GM23338 (cell line): Measurements from ENCODE around the gene DCAF11. TPM values are rescaled to one million over a fixed set of nuclear protein-coding genes. Genes with fewer than 3 reads are reported as not detected.

Experiments used
- ATAC-seq: fragments of 200-7000 bp; cut with Tn5 transposase; 3 replicates; pipeline ENCODE4 v1.9.1; 2020
- DNase-seq: peaks from one replicate; pipeline ENCODE4 v3.0.0-alpha.2; 2015; ENCODE audit warnings: low spot score
- H2AFZ ChIP-seq: fragments of 200-600 bp; sonication (generic); 2 replicates; pipeline ENCODE4 v1.8.0; 2016; ENCODE audit warnings: antibody characterized with exemption, mild to moderate bottlenecking, moderate library complexity
- H3F3A ChIP-seq: fragments of 200-600 bp; sonication (generic); replicated peaks from 2 replicates; pipeline ENCODE4 v1.8.0; 2017; ENCODE audit warnings: antibody characterized with exemption, mixed run types, low read depth
- H3K27ac ChIP-seq: fragments of 200-600 bp; sonication (generic); 2 replicates; pipeline ENCODE4 v1.6.1; 2016; ENCODE audit warnings: low read depth
- H3K27me3 ChIP-seq: fragments of 200-600 bp; sonication (generic); 2 replicates; pipeline ENCODE4 v1.8.0; 2016; ENCODE audit warnings: mild to moderate bottlenecking, mixed run types, moderate library complexity; ENCODE audit not compliant: insufficient read depth
- H3K36me3 ChIP-seq: fragments of 200-600 bp; sonication (generic); 2 replicates; pipeline ENCODE4 v1.8.0; 2016; ENCODE audit warnings: mild to moderate bottlenecking; ENCODE audit not compliant: insufficient read depth
- H3K4me1 ChIP-seq: fragments of 200-600 bp; sonication (generic); 2 replicates; pipeline ENCODE4 v1.8.0; 2016; ENCODE audit warnings: mild to moderate bottlenecking, moderate library complexity; ENCODE audit not compliant: insufficient read depth
- H3K4me2 ChIP-seq: fragments of 200-600 bp; sonication (generic); 2 replicates; pipeline ENCODE4 v1.7.1; 2017; ENCODE audit warnings: mixed run types
- H3K4me3 ChIP-seq: fragments of 200-600 bp; sonication (generic); 2 replicates; pipeline ENCODE4 v1.6.1; 2016; ENCODE audit warnings: mixed run types
- H3K79me2 ChIP-seq: fragments of 200-600 bp; sonication (generic); replicated peaks from 2 replicates; pipeline ENCODE4 v1.8.0; 2017; ENCODE audit warnings: mild to moderate bottlenecking; ENCODE audit not compliant: insufficient read depth
- H3K9me2 ChIP-seq: fragments of 200-600 bp; sonication (generic); 2 replicates; pipeline ENCODE4 v1.8.0; 2017; ENCODE audit not compliant: insufficient read depth
- H4K20me1 ChIP-seq: fragments of 200-600 bp; sonication (generic); replicated peaks from 2 replicates; pipeline ENCODE4 v1.8.0; 2017; ENCODE audit warnings: mild to moderate bottlenecking; ENCODE audit not compliant: insufficient read depth
- H3K27ac Mint-ChIP-seq: 2 replicates; pipeline ENCODE4 v1.8.0; 2020; ENCODE audit warnings: inconsistent platforms, mild to moderate bottlenecking, moderate library complexity, mixed read lengths
- H3K27me3 Mint-ChIP-seq: 3 replicates; pipeline ENCODE4 v1.8.0; 2022; ENCODE audit warnings: low read depth, mild to moderate bottlenecking, moderate library complexity, mixed read lengths, inconsistent platforms; ENCODE audit not compliant: insufficient read depth, poor library complexity
- H3K36me3 Mint-ChIP-seq: 3 replicates; pipeline ENCODE4 v1.8.0; 2021; ENCODE audit warnings: low read depth, mild to moderate bottlenecking, inconsistent platforms, moderate library complexity, mixed read lengths
- H3K4me1 Mint-ChIP-seq: 3 replicates; pipeline ENCODE4 v1.8.0; 2020; ENCODE audit warnings: mild to moderate bottlenecking, inconsistent platforms, mixed read lengths
- H3K4me3 Mint-ChIP-seq: 3 replicates; pipeline ENCODE4 v1.8.0; 2021; ENCODE audit warnings: moderate library complexity, mild to moderate bottlenecking, inconsistent platforms, mixed read lengths
- H3K9me3 Mint-ChIP-seq: 3 replicates; pipeline ENCODE4 v1.8.0; 2020; ENCODE audit warnings: moderate library complexity, mild to moderate bottlenecking, inconsistent platforms, mixed read lengths
- EZH2 ChIP-seq: fragments of 200-600 bp; sonication (generic); IDR thresholded peaks from one replicate; pipeline ENCODE4 v1.8.0; 2017; ENCODE audit warnings: antibody characterized with exemption, mild to moderate bottlenecking, low read depth; ENCODE audit not compliant: unreplicated experiment
- EZH2phosphoT487 ChIP-seq: fragments of 200-600 bp; sonication (generic); IDR thresholded peaks from one replicate; pipeline ENCODE4 v1.8.1; 2018; ENCODE audit warnings: antibody characterized with exemption; ENCODE audit not compliant: unreplicated experiment
- JUNB ChIP-seq: IDR thresholded peaks from one replicate; pipeline ENCODE4 v1.6.1; 2016; ENCODE audit warnings: antibody characterized with exemption; ENCODE audit not compliant: unreplicated experiment
- POLR2AphosphoS5 ChIP-seq: IDR thresholded peaks from 2 replicates; pipeline ENCODE4 v1.6.1; 2016; ENCODE audit warnings: antibody characterized with exemption, low read depth
- STAT1 ChIP-seq: IDR thresholded peaks from one replicate; pipeline ENCODE4 v1.6.1; 2016; ENCODE audit warnings: antibody characterized with exemption; ENCODE audit not compliant: unreplicated experiment
- polyA plus RNA-seq: library from polyadenylated mRNA; unstranded; fragments of >200 nt; fragmentation: Nextera tagmentation; extraction: Ambion mirVana; gene quantifications from 2 replicates; pipeline ENCODE4 v1.2.1, GENCODE V29; 2016
- total RNA-seq: library from RNA; depleted of rRNA; stranded (reverse); fragments of >200 nt; shearing (Covaris generic); gene quantifications from 2 replicates; pipeline ENCODE4 v1.2.3, GENCODE V29; 2014
- TF ChIP-seq, protein P1 (sequence below): IDR thresholded peaks from 2 replicates; pipeline ENCODE4 v1.6.1; 2016; ENCODE audit warnings: antibody characterized with exemption
- TF ChIP-seq, protein P2 (sequence below), 2 experiments: fragments of 200-600 bp in 1 of 2; sonication (generic) in 1 of 2; conservative IDR thresholded peaks; 2 replicates each; pipeline versions ENCODE4 v1.5.1 to v1.6.1; 2016 to 2017; ENCODE audit warnings: antibody characterized with exemption in 2 of 2, low read depth in 2 of 2, mild to moderate bottlenecking in 2 of 2, moderate library complexity in 1 of 2
- TF ChIP-seq, protein P3 (sequence below): fragments of 250-450 bp; sonication (Bioruptor Pico); IDR thresholded peaks from 2 replicates; pipeline ENCODE4 v1.5.0; 2020; ENCODE audit warnings: mild to moderate bottlenecking, moderate library complexity

DCAF11 gene
- total and polyA plus RNA-seq, 2 experiments from 2014 or later = 18.6 to 93.2 TPM

DNA sequence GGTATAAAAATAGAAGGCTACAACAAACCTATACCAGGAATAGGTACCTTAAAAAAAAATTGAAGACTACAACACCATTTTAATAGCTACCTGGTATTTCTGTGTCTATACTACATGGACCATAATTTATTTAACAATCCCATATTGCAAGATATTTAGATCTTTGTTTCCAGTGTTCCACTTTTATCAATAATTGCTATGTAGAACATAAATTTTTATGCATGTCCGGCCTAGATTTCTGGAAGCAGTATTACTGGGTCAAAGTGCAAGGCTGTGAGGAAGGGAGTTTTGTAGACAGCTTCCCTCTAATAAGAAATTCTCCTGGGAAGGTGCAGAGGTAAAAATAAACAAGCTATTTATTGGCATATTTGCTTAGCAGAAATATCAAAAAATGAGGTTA is 4.1 kb upstream of the DCAF11 start:
- TF ChIP-seq POLR2AphosphoS5 (no peak), STAT1 (no peak)
- H3K4me3 ChIP-seq = no peak overlapping the region
- no peak overlapping the region for H3K4me3 Mint-ChIP-seq

DNA sequence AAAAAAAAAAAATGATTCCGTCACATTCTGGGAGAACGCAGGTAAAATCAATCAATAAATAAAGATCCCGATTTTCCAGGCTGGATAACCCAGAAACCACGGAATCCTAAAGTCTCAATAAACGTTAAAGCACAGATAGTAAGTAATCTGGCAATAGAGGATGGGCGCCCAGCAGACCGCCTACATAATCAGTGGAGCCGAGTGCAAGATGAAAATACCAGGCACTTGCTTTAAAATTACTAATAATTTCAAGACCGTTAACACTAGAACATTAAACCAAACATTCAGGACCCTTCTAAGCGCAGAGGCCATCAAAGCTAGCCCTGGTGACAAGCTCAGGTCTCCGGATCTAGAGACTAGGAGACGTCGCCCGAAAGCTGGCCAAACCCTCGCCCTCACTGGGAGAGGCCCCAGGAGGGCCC is 1.2 kb upstream of the DCAF11 start:
- Histone ChIP-seq H3K27ac (peak overlapping the region; percentile 94; the same call in 1 of the 2 replicates), H3K27me3 (no peaks in the 10 kb centered on the region), H2AFZ (peak overlapping the region; percentile 95), H3K4me2 (peak overlapping the region; percentile 96), H3F3A (peaks cover 6% of the 10 kb centered on the region; the same call in 1 of the 2 replicates), H4K20me1 (no peaks in the 10 kb centered on the region; the same call in none of the 2 replicates), H3K4me3 (peak overlapping the region; percentile 77), H3K9me2 (no peaks in the 10 kb centered on the region), H3K4me1 (peaks cover 6% of the 10 kb centered on the region), H3K79me2 (peaks cover 11% of the 10 kb centered on the region), H3K36me3 (peaks cover 4% of the 10 kb centered on the region; the same call in 1 of the 2 replicates)
- Mint-ChIP-seq H3K9me3 (peaks cover 3% of the 10 kb centered on the region; the same call in 1 of the 3 replicates), H3K4me3 (peak overlapping the region; percentile 93), H3K27ac (peak overlapping the region; percentile 99), H3K27me3 (peaks cover 23% of the 10 kb centered on the region), H3K36me3 (peaks cover 14% of the 10 kb centered on the region), H3K4me1 (peaks cover 16% of the 10 kb centered on the region)
- no peak for ATAC-seq
- DNase-seq = no peak
- TF ChIP-seq JUNB (no peak), EZH2phosphoT487 (no peak), EZH2 (no peak), STAT1 (no peak), POLR2AphosphoS5 (no peak)
- TF ChIP-seq, protein P1, sequence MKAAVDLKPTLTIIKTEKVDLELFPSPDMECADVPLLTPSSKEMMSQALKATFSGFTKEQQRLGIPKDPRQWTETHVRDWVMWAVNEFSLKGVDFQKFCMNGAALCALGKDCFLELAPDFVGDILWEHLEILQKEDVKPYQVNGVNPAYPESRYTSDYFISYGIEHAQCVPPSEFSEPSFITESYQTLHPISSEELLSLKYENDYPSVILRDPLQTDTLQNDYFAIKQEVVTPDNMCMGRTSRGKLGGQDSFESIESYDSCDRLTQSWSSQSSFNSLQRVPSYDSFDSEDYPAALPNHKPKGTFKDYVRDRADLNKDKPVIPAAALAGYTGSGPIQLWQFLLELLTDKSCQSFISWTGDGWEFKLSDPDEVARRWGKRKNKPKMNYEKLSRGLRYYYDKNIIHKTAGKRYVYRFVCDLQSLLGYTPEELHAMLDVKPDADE = no peak
- TF ChIP-seq, protein P2, sequence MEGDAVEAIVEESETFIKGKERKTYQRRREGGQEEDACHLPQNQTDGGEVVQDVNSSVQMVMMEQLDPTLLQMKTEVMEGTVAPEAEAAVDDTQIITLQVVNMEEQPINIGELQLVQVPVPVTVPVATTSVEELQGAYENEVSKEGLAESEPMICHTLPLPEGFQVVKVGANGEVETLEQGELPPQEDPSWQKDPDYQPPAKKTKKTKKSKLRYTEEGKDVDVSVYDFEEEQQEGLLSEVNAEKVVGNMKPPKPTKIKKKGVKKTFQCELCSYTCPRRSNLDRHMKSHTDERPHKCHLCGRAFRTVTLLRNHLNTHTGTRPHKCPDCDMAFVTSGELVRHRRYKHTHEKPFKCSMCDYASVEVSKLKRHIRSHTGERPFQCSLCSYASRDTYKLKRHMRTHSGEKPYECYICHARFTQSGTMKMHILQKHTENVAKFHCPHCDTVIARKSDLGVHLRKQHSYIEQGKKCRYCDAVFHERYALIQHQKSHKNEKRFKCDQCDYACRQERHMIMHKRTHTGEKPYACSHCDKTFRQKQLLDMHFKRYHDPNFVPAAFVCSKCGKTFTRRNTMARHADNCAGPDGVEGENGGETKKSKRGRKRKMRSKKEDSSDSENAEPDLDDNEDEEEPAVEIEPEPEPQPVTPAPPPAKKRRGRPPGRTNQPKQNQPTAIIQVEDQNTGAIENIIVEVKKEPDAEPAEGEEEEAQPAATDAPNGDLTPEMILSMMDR (conservative IDR thresholded peaks at IDR 0.05; ENCODE audit: low read depth in 2 of 2) = no peak
- TF ChIP-seq, protein P3, sequence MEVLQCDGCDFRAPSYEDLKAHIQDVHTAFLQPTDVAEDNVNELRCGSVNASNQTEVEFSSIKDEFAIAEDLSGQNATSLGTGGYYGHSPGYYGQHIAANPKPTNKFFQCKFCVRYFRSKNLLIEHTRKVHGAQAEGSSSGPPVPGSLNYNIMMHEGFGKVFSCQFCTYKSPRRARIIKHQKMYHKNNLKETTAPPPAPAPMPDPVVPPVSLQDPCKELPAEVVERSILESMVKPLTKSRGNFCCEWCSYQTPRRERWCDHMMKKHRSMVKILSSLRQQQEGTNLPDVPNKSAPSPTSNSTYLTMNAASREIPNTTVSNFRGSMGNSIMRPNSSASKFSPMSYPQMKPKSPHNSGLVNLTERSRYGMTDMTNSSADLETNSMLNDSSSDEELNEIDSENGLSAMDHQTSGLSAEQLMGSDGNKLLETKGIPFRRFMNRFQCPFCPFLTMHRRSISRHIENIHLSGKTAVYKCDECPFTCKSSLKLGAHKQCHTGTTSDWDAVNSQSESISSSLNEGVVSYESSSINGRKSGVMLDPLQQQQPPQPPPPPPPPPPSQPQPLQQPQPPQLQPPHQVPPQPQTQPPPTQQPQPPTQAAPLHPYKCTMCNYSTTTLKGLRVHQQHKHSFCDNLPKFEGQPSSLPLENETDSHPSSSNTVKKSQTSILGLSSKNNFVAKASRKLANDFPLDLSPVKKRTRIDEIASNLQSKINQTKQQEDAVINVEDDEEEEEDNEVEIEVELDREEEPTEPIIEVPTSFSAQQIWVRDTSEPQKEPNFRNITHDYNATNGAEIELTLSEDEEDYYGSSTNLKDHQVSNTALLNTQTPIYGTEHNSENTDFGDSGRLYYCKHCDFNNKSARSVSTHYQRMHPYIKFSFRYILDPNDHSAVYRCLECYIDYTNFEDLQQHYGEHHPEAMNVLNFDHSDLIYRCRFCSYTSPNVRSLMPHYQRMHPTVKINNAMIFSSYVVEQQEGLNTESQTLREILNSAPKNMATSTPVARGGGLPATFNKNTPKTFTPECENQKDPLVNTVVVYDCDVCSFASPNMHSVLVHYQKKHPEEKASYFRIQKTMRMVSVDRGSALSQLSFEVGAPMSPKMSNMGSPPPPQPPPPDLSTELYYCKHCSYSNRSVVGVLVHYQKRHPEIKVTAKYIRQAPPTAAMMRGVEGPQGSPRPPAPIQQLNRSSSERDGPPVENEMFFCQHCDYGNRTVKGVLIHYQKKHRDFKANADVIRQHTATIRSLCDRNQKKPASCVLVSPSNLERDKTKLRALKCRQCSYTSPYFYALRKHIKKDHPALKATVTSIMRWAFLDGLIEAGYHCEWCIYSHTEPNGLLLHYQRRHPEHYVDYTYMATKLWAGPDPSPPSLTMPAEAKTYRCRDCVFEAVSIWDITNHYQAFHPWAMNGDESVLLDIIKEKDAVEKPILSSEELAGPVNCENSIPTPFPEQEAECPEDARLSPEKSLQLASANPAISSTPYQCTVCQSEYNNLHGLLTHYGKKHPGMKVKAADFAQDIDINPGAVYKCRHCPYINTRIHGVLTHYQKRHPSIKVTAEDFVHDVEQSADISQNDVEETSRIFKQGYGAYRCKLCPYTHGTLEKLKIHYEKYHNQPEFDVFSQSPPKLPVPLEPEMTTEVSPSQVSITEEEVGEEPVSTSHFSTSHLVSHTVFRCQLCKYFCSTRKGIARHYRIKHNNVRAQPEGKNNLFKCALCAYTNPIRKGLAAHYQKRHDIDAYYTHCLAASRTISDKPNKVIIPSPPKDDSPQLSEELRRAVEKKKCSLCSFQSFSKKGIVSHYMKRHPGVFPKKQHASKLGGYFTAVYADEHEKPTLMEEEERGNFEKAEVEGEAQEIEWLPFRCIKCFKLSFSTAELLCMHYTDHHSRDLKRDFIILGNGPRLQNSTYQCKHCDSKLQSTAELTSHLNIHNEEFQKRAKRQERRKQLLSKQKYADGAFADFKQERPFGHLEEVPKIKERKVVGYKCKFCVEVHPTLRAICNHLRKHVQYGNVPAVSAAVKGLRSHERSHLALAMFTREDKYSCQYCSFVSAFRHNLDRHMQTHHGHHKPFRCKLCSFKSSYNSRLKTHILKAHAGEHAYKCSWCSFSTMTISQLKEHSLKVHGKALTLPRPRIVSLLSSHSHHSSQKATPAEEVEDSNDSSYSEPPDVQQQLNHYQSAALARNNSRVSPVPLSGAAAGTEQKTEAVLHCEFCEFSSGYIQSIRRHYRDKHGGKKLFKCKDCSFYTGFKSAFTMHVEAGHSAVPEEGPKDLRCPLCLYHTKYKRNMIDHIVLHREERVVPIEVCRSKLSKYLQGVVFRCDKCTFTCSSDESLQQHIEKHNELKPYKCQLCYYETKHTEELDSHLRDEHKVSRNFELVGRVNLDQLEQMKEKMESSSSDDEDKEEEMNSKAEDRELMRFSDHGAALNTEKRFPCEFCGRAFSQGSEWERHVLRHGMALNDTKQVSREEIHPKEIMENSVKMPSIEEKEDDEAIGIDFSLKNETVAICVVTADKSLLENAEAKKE (CRISPR knock-in tag) = no peak

More for the DNA sequence above, 4.1 kb upstream of the DCAF11 start:
- Mint-ChIP-seq H3K9me3 (peaks cover 3% of the 10 kb centered on the region; the same call in 1 of the 3 replicates), H3K4me1 (peaks cover 7% of the 10 kb centered on the region), H3K36me3 (peaks cover 3% of the 10 kb centered on the region; the same call in 1 of the 3 replicates), H3K27me3 (peaks cover 21% of the 10 kb centered on the region), H3K27ac (no peak overlapping the region)
- peaks cover 6% of the 10 kb centered on the region; the same call in 1 of the 2 replicates for H3F3A ChIP-seq
- H3K4me1 ChIP-seq = no peaks in the 10 kb centered on the region
- H3K27ac ChIP-seq = no peak overlapping the region
- H3K4me2 ChIP-seq = no peak overlapping the region
- no peaks in the 10 kb centered on the region for H3K9me2 ChIP-seq
- DNase-seq = no peak
- H3K36me3 ChIP-seq = no peaks in the 10 kb centered on the region
- no peak for ATAC-seq
- H3K27me3 ChIP-seq = no peaks in the 10 kb centered on the region
- no peaks in the 10 kb centered on the region; the same call in 1 of the 2 replicates for H4K20me1 ChIP-seq
- no peaks in the 10 kb centered on the region for H3K79me2 ChIP-seq
- no peak overlapping the region for H2AFZ ChIP-seq
